ENCODE data around the gene TCEAL2. TPM values are rescaled to one million over a fixed set of nuclear protein-coding genes. Genes with fewer than 3 reads are reported as not detected.
"Not testable (repeated sequence)": the region's sequence is repeated elsewhere in the genome, so short reads cannot be mapped to it uniquely, and the experiment has no call there.

TCEAL2 gene
- polyA plus RNA-seq (ENCODE audit: insufficient read length), result 0.28 TPM

GRCh38 chrX:102125436-102125835 lies at the start of gene TCEAL2:
TSS of gene TCEAL2 (plus strand) at chrX:102125679. CDS start at chrX:102126831, 1,152 bp downstream.
- DNase-seq (ENCODE audit: low read depth), result not testable (repeated sequence)

GRCh38 chrX:102077426-102077825 lies 48.1 kb upstream of the TCEAL2 start:
- no peak for DNase-seq (ENCODE audit: low read depth)

- DNase-seq (ENCODE audit: low read depth), result no peak
Measured at GRCh38 chrX:102085706-102086105, 39.8 kb upstream of the TCEAL2 start.

DNA sequence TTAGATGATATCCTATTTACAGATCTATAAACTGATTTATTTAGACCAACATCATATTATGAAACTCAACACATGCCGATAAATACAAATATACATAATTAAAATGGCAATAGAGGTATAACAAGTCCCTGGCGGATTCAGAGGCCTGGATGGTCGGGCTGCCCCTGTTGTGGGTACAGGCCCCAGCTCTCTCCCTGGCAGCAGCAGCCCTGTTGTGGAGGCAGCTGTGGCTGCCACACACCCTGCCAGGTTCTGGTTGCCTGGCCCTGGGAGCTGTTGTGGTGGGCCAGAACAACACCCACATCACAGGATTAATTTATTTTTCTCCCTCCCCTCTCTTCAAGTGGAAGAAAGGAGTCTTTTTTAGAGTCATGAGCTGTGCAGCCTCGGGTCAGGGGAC lies 12.1 kb upstream of the TCEAL2 start:
- DNase-seq (ENCODE audit: low read depth), result no peak

DNA sequence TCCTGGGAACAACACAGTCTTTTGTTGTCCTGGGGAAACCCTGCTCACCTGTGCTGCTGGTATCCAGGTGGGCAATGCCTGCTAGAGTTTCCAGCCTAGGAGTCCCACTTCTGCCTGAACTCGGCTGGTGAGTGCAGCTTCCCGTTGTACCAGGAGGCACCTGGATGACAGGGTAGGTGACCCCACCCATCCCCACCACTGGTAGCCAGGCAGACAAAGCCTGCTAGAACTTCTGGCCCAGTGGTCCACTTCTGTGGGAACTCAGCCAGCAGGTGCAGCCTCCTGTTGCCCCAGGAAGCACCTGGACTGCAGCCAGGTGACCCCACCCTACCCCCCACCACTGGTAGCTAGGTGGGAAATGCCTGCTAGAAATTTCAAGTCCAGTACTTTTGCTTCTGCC lies 9.7 kb upstream of the TCEAL2 start:
- no peak for DNase-seq (ENCODE audit: low read depth)

DNA sequence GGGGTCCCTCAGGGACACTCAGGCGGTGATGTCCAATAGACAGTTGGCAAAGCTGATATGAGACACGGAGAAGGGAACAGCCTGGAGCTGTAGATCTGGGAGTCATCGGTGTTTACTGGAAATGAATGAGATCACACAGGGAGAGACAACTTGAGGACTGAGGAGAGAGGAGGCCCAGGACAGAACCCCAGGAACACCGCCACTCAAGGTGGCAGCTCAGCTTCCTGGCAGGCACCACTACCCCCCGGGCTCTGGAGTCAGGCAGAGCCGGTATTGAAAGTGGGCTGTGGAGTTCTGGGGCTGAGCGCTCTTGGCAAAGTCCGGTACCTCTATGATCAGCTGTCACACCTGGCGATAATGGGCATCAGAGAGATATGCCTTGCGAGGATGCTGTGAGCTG lies 465 bp upstream of the TCEAL2 start:
- not testable (repeated sequence) for DNase-seq (ENCODE audit: low read depth)

GRCh38 chrX:102126080-102126818 lies 770 bp downstream of the TCEAL2 start:
- DNase-seq (ENCODE audit: low read depth), result not testable (repeated sequence)

- DNase-seq (ENCODE audit: low read depth), result no peak
Measured at GRCh38 chrX:102126863-102127262, 1.4 kb downstream of the TCEAL2 start.

- DNase-seq (ENCODE audit: low read depth), result no peak
Measured at GRCh38 chrX:102129473-102129872, 4.0 kb downstream of the TCEAL2 start.

DNA sequence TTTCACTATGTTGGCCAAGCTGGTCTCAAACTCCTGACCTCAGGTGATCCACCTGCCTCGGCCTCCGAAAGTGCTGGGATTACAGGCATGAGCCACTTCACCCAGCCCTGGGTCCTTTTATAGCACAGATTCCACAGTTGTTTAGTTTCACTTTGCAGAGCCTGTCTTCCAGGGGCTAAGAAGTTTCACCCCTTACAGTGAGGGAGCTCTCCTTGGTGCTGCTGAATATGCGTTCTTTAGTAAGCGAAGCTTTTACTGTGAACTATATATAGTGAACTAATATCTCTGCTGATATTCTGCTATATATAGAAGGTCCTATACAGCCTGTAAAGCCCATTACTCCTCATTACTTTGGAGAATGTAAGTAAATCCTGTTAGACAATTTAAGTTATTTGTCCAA lies 12.6 kb downstream of the TCEAL2 start:
- DNase-seq (ENCODE audit: low read depth), result no peak

DNA sequence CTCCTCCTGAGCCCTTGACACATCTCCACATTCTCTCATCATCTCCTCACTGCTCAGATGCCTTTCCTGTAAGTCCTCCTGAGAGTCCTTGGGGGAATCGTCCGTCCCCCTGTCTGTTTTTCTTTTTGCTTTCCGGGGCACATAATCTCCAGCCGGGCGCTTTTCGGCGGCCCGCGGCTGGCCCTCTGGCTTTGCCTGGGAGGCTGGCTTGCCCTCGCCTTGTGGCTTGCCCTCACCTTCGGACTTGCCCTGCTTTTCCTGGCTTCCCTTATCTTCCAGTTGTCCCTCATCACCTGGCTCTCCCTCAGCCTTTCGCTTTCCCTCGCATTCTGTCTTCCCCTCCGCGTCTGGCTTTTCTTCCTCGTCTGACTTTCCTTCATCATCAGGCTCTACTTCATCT lies 15.4 kb downstream of the TCEAL2 start:
- not testable (repeated sequence) for DNase-seq (ENCODE audit: low read depth)

GRCh38 chrX:102141631-102142030 lies 16.2 kb downstream of the TCEAL2 start:
- not testable (repeated sequence) for DNase-seq (ENCODE audit: low read depth)

- DNase-seq (ENCODE audit: low read depth), result not testable (repeated sequence)
Measured at GRCh38 chrX:102142274-102142673, 16.8 kb downstream of the TCEAL2 start, which contains the start of gene TCEAL6. TSS of gene TCEAL6 (minus strand) at chrX:102142481.

DNA sequence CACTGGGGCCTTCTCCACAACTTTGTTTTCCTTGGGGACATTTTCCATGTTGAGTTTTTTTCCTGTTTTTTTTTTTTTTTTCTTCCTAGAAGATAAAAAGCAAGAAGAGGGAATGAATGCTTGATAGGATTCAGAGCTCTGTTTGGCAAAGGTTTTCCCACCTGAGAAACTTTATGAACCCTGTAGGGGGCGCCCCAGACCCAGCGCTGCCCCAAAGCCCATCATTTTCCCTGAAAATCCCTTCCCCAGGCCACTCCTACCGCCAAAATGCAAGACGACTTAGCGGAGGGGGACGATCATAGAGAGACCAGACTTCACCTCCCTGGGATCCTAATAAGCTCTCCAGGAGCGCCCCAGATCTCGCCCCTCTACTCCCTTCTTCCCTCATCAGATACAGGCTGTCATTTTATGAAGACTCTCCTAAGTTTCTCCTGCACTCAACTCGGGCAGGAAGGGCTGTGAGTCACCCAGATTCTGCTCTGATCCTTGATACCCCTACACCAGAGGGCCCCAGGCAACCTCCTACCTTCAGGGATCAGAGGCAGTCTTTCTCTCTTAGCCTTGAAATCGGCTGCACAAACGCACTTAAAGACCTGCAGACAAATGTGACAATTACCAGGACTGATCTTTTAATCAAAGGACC lies 28.9 kb downstream of the TCEAL2 start:
- no peak for DNase-seq (ENCODE audit: low read depth)

DNA sequence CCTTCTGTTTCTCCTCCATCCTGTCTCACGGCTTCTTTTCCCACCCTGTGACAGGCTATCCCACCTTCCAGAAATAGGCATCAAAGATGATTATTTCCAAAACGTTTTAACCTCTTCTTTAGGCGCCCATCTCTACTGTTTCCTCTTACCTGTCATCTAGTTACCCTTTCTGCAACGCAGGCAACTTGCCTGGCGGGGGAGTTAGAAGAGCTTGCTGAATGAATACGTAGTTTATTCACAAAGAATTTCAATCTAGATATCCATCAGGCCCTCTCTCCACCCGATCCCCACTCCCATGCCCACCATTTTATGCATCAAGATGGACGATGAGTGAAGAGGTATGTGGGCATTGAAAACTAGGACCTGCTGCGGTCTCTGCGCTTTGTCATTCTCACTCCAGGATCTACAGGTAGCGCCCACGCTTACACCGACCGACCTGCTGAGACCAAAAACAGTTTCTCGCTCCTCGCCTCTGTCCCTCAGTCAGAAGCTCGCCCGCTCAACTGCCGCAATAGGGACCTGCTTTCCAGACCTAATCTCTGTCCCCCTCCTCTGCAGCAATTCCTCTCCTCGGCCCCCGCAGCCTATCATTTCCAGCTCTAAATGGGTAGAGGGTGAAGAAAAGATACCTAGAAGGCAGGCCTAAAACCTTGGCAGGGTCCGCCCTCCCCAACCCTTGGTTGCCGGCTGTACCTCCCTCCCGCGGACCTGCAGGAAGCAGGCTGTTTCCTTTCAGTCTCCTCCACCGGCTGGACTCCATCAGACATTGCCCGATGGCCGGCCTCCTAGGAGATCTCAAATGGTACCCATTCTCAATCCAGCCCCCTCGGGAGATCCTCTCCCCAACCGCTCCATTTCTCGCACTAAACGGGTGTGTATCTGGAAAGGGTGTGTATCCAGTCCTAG lies 29.7 kb downstream of the TCEAL2 start:
- DNase-seq (ENCODE audit: low read depth), result no peak

DNA sequence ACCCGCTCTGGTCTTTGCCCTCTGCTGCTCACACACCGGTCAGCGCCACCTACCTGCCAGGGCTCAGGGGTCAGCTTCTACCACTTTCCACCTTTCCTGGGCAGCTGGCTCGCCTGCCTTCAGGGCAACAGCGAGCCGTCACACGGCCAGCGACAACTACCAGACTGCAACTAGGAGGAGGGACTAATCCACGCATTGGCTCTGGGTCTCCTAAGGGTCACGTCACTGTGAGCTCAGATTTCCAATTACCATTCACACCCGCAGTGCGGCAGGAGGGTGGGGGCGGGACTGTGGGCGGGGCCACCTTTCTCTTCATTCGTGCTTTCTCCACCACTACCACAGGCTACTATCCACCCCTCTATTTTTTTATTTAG lies 30.3 kb downstream of the TCEAL2 start, which contains the start of gene BEX5:
Gene BEX5 (minus strand): TSS at position 172 of the 374 bp plus-strand sequence. CDS start 1,712 bp downstream, outside the sequence.
- DNase-seq (ENCODE audit: low read depth), result no peak

Other genes with a start within 250 kb of the TCEAL2 start
- gene ZMAT1, start 193.7 kb upstream of the TCEAL2 start, polyA plus RNA-seq (ENCODE audit: insufficient read length), result 4.2 TPM
- not detected for gene TCEAL6, start 16.8 kb downstream of the TCEAL2 start, polyA plus RNA-seq (ENCODE audit: insufficient read length)
- gene BEX5, start 30.3 kb downstream of the TCEAL2 start, polyA plus RNA-seq (ENCODE audit: insufficient read length), result not detected
- gene TCP11X1, start 89.6 kb downstream of the TCEAL2 start, polyA plus RNA-seq (ENCODE audit: insufficient read length), result not detected
- gene NXF2, start 121.5 kb downstream of the TCEAL2 start, polyA plus RNA-seq (ENCODE audit: insufficient read length), result not detected

Data from forelimb muscle (tissue), 1 donor.